Renal pelvis (tissue), 4 donors: ENCODE data around the gene CCDC182. TPM values are rescaled to one million over a fixed set of nuclear protein-coding genes. Genes with fewer than 3 reads are reported as not detected.

ENCODE experiments used
- DNase-seq: peaks from one replicate; pipeline ENCODE4 v3.0.0-alpha.2; 2013
- polyA plus RNA-seq, 3 donors: library from polyadenylated mRNA; unstranded; fragments of 120-200 nt; gene quantifications; one replicate each; pipeline ENCODE4 v1.2.1, GENCODE V29; 2013; ENCODE audit not compliant: insufficient read length in 3 of 3

CCDC182 gene
- polyA plus RNA-seq, 3 donors: not detected

- no peak for DNase-seq
These were observed 13.6 kb upstream of the CCDC182 start for GRCh38 chr17:57758654-57759053.

- DNase-seq: no peak
These were observed 12.6 kb upstream of the CCDC182 start for GRCh38 chr17:57757735-57758134.

GRCh38 chr17:57756951-57757350 is 11.9 kb upstream of the CCDC182 start:
- DNase-seq: no peak

DNA sequence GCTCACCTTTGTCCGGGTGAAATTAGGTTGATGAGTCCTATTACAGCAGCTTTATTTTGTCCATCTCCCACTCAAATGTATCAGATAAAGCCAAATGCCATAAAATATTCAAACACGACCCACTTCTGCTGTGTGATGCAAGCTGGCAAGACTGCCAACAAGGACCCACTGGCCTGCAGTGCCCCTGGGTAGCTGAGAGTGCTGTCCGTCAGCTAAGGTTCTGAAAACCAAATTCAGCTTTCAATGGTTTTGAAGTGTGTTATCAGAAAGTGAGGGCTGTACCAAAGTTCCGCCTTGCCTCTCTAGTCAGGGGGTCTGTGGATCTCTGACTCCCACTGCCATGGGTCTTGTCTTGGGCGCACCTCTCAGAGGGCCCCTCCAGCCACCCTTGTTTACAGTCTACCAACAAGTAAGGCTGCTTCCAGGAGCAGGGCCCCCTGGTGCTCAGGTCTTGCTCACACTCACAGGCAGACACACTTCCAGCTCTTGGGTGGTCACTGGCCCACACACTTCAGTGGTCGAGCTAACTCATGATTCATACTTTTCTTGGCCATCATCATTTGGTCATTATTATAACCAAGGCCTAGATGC is 10.5 kb upstream of the CCDC182 start:
- no peak for DNase-seq

- DNase-seq: no peak
These were observed 7.2 kb upstream of the CCDC182 start for GRCh38 chr17:57752031-57752905.

DNA sequence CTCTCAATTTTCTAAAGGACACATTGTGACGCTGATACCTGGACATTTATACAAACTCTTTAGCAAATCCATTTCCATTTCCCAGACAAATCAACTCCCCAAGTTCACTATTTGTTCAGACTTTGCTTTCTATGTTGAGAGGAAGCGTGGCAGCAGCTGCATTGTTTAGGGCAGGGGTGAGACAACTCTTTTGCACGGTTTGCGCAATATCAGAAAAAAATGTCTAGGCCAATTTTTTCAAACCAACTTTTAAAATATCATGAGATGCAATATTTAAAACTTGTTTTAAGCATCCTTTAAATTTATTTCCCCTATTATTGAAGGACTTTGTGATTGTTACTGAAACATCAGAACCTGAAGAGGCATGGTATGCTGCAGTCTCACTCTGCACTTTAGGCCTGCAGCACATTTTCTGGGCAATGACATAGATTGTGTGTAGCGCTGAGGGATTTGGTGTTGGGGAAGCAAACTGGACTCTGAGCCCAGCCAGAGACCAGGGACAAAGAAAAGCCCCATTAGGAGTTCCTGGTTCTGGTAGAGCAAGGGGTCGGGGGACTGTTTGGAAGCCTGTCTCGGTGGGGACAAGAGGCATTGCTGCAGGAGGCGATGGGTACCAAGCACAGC is 6.4 kb upstream of the CCDC182 start:
- no peak for DNase-seq

DNA sequence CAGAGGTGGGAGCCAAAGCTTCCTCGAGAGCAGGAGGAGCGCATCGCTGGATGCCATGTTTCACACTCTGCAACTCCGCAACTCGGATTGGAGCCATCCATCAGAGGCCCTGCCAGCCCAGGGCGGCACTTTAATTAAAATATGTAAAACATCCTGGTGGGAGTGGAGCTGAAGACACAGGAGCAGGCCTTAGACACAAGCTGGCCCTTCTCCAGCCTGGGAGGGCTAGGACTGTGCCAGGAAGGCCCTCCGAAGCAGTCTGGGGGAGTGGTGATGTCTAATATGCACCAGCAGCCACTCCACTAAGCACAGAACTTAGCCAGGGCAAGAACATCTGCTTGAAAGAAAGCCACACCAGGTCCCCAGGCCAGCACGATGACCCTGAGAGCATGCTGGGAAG is 5.8 kb upstream of the CCDC182 start:
- DNase-seq: no peak

DNA sequence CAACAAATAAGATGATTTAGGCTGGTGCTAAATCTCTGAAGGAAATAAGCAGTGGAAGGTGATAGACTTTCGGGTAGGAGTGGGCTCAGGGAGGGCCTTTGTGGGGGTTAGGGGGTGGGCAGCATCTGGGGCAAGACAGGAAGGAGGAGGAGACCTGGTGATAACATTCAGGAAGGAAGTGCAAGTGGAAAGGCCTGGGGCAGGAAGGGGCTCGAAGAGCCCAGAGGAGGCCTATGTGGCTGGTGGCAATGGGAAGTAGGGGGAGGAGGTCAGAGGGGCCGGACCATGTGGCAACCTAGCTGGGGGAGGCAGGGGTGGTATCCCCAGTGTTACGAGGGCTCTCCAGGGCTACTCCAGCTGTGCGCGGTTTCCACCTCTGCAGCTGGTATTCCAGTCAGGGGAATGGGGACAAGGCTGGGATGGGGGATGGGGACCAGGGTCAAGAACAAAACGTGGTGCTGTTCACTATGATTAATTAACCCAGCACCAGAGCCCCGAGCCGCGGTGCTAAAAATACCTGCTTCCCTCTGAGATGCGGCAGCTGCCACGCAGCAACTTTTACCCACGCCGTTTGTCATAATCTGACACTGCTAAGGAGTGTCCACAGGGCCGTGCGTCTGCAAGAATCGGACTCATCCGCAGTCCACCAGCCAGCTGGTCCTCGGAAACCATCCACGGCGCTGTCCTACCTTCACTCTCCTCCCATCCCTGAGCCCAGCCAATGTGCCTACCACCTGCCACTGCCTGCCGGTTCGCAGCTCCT is 5.2 kb upstream of the CCDC182 start:
- no peak for DNase-seq

DNA sequence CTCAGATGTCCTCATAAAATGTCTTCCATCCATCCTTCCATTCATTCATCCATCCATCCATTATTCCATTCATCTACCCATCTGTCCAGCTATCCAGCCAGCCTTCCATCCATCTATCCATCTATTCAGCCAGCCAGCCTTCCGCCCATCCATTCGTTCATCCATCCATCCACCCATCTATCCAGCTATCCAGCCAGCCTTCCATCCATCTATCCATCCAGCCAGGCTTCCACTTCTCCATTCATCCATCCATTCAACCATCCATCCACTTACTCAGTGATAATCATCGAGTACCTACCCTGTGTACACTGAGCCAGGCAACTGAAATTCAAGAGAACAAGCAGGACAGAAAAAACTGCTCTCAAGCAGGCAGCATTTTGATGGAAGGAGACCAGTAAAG is 4.6 kb upstream of the CCDC182 start:
- no peak for DNase-seq

- peak; percentile 64 for DNase-seq
These were observed 2.3 kb upstream of the CCDC182 start for GRCh38 chr17:57747221-57748017.

GRCh38 chr17:57746221-57746620 is 1.1 kb upstream of the CCDC182 start:
- DNase-seq: no peak

DNA sequence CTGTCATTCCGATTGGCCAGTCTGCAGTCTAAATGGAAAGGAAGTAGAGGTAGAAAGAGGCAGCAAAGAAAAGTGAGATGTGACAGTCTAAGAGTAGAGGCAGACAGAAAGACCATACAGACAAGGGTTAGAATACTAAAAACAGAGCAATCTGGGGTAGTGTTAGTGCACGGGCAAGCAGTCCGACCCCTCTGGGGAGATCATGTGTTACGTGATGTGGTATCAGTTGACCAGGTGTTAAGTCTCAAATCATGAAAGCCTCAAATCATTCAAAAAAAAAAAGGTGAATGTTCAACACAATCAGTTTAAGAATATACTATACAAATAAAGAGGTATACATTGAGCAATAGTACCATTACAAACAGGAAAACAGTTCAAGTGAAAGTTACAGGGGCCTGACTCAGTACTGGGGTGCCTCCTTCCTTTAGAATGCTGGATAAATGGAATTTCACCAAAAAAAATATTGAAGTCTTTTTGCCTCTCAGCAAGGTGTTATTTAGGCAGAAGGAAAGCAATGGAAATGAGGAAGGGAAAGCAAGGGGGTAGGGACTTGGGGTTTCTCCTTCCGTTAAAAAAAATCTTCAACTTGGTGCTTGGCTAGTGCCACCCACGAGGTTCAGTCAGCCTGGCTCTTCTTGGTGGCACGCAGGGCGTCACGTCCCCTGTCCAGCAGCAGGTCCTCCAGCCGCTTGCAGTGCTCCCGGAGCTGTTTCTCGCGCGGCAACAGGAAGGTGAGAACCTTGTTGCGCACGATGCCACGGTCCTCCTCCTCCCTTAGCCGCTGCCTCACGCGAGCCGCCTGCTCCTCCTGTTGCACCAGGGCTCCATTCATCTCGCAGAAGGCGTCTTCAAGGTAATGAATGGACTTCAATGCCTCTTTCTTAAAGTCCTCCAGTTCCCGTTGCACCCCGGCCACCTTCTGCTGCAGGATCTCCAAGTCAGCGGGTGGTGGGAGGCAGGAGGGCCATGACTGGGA is 616 bp downstream of the CCDC182 start:
- DNase-seq: no peak

GRCh38 chr17:57740235-57740528 is 4.9 kb downstream of the CCDC182 start:
- no peak for DNase-seq

- DNase-seq: no peak
These were observed 5.5 kb downstream of the CCDC182 start for GRCh38 chr17:57739402-57740234.

GRCh38 chr17:57737450-57737849 is 7.6 kb downstream of the CCDC182 start:
- DNase-seq: no peak

- DNase-seq: no peak
These were observed 9.4 kb downstream of the CCDC182 start for GRCh38 chr17:57735707-57736106.

DNA sequence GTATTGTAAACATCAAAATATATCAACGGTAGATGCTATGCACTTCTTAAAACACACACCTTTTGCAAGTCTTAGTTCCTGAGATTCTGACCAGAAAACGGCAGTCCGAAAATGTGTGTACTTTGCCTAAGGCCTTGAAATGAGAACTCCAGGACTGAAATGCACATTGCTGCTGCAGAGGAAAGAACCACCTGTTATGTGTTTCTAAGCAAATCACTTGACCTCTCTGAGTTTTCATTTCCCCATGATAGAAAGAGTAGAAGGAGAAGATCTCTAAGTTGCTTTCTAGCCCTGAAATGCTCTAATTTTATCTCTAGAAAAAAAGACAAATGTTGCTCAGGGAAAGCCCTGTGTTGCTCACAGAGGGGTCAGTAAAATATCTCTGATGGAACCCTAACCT is 9.9 kb downstream of the CCDC182 start:
- no peak for DNase-seq

GRCh38 chr17:57733085-57733484 is 12.0 kb downstream of the CCDC182 start:
- DNase-seq: no peak

DNA sequence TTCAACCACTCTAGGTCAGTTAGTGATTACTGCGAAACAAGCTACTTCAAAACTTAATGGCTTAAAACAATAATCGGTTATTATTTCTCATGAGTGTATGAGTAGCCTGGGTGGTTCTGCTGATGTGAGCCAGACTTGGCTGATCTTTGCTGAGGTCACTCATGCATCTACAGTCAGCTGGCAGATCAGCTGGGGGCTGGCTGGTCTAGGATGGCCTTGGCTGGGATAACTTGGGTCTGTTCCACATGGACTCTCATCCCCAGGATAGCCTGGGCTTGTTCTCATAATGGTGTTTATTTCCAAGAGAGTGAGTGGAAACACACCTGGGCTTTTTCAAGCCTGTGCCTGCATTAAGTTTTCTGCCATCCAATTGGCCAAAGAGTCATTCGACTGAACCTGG is 13.0 kb downstream of the CCDC182 start:
- no peak for DNase-seq
